Activated T-helper 2 cell treated with anti-CD3 and anti-CD28 coated beads, Interferon-gamma antibody, Interleukin-2, Interleukin-4, amounts not matched to agents 10 μg/mL and 5 μg/mL and 100 μg/mL, durations not matched to agents 14 hours and 24 hours and 36 hours (primary cell): ENCODE measurements around the gene HYDIN. TPM values are rescaled to one million over a fixed set of nuclear protein-coding genes. Genes with fewer than 3 reads are reported as not detected.

Source experiments
- DNase-seq: peaks from one replicate; pipeline ENCODE4 v3.0.0; 2021; ENCODE audit warnings: low spot score
- H3K27ac Mint-ChIP-seq: one replicate; pipeline ENCODE4 v1.8.0; 2021; ENCODE audit warnings: mixed read lengths
- H3K27me3 Mint-ChIP-seq: one replicate; pipeline ENCODE4 v1.8.0; 2021; ENCODE audit warnings: low read depth, mixed read lengths
- H3K36me3 Mint-ChIP-seq: one replicate; pipeline ENCODE4 v1.8.0; 2021; ENCODE audit warnings: low read depth, mixed read lengths
- H3K4me1 Mint-ChIP-seq: one replicate; pipeline ENCODE4 v1.8.0; 2021; ENCODE audit warnings: low read depth, mixed read lengths
- H3K4me3 Mint-ChIP-seq: one replicate; pipeline ENCODE4 v1.8.0; 2021; ENCODE audit warnings: low read depth, mild to moderate bottlenecking, moderate library complexity, mixed read lengths
- H3K9me3 Mint-ChIP-seq: one replicate; pipeline ENCODE4 v1.8.0; 2021; ENCODE audit warnings: mixed read lengths
- intact Hi-C: fragments of 100-400 bp; cut with micrococcal nuclease; formaldehyde crosslinking; loops from one replicate; pipeline ENCODE4 v1.15.1; 2023
- total RNA-seq: library from RNA; stranded (reverse); gene quantifications from 2 replicates; pipeline ENCODE4 v1.2.3, GENCODE V29; 2022

HYDIN gene
- total RNA-seq, 1 donor from 2014 or later = not detected

GRCh38 chr16:70809392-70810060 lies 421.0 kb downstream of the HYDIN start:
- intact Hi-C loops = no loop called here
- no peaks in the 10 kb centered on the region for H3K9me3 Mint-ChIP-seq
- peaks cover 7% of the 10 kb centered on the region for H3K4me1 Mint-ChIP-seq
- H3K36me3 Mint-ChIP-seq = no peaks in the 10 kb centered on the region
- H3K4me3 Mint-ChIP-seq = no peak overlapping the region
- DNase-seq = no peak
- H3K27me3 Mint-ChIP-seq = peaks cover 3% of the 10 kb centered on the region
- H3K27ac Mint-ChIP-seq = no peak overlapping the region

GRCh38 chr16:70808371-70808770 lies 422.2 kb downstream of the HYDIN start:
- peaks cover 6% of the 10 kb centered on the region for H3K9me3 Mint-ChIP-seq
- H3K4me3 Mint-ChIP-seq = no peak overlapping the region
- peaks cover 7% of the 10 kb centered on the region for H3K4me1 Mint-ChIP-seq
- no peak overlapping the region for H3K27ac Mint-ChIP-seq
- intact Hi-C loops = no loop called here
- DNase-seq = no peak
- no peaks in the 10 kb centered on the region for H3K36me3 Mint-ChIP-seq
- H3K27me3 Mint-ChIP-seq = peaks cover 3% of the 10 kb centered on the region

- H3K9me3 Mint-ChIP-seq = peaks cover 6% of the 10 kb centered on the region
- no peak overlapping the region for H3K27ac Mint-ChIP-seq
- H3K36me3 Mint-ChIP-seq = no peaks in the 10 kb centered on the region
- no peak for DNase-seq
- intact Hi-C loops = no loop called here
- H3K4me3 Mint-ChIP-seq = no peak overlapping the region
- H3K4me1 Mint-ChIP-seq = peaks cover 10% of the 10 kb centered on the region
- H3K27me3 Mint-ChIP-seq = peaks cover 3% of the 10 kb centered on the region
Observed at GRCh38 chr16:70805787-70806186, 424.7 kb downstream of the HYDIN start.

GRCh38 chr16:70805380-70805779 lies 425.1 kb downstream of the HYDIN start:
- no peaks in the 10 kb centered on the region for H3K36me3 Mint-ChIP-seq
- no peak for DNase-seq
- no peak overlapping the region for H3K27ac Mint-ChIP-seq
- peaks cover 3% of the 10 kb centered on the region for H3K27me3 Mint-ChIP-seq
- peaks cover 11% of the 10 kb centered on the region for H3K4me1 Mint-ChIP-seq
- intact Hi-C loops = no loop called here
- peaks cover 6% of the 10 kb centered on the region for H3K9me3 Mint-ChIP-seq
- no peak overlapping the region for H3K4me3 Mint-ChIP-seq

DNA sequence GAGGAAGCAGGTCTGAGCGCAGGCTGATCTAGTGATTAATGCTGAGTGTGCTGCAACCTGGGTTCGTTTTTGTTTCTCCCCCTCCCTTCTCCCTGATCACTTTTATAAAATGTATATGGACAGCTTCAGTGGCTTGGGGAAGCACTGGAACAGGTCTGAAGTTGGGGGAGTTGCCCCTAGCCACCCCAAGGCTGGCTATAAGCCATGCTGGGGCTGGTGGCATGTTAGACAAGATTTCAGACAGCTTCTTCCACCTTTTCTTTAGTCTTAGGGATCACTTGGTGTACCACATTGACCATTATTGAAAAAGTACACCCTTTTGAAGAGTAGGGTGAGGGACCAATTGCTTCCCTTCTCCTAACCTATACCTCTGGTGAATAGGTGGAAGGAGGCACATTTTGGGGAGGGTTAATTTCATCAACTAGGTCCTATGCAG lies 425.8 kb downstream of the HYDIN start:
- Mint-ChIP-seq H3K27me3 (peaks cover 3% of the 10 kb centered on the region), H3K27ac (no peak overlapping the region), H3K4me1 (peaks cover 16% of the 10 kb centered on the region), H3K9me3 (peaks cover 6% of the 10 kb centered on the region), H3K4me3 (no peak overlapping the region), H3K36me3 (no peaks in the 10 kb centered on the region)
- DNase-seq = no peak
- intact Hi-C loops = no loop called here

GRCh38 chr16:70804153-70804733 lies 426.3 kb downstream of the HYDIN start:
- peaks cover 3% of the 10 kb centered on the region for H3K27me3 Mint-ChIP-seq
- intact Hi-C loops = no loop called here
- H3K36me3 Mint-ChIP-seq = no peaks in the 10 kb centered on the region
- H3K9me3 Mint-ChIP-seq = peaks cover 6% of the 10 kb centered on the region
- H3K4me1 Mint-ChIP-seq = peaks cover 20% of the 10 kb centered on the region
- no peak overlapping the region for H3K27ac Mint-ChIP-seq
- DNase-seq = no peak
- no peak overlapping the region for H3K4me3 Mint-ChIP-seq

DNA sequence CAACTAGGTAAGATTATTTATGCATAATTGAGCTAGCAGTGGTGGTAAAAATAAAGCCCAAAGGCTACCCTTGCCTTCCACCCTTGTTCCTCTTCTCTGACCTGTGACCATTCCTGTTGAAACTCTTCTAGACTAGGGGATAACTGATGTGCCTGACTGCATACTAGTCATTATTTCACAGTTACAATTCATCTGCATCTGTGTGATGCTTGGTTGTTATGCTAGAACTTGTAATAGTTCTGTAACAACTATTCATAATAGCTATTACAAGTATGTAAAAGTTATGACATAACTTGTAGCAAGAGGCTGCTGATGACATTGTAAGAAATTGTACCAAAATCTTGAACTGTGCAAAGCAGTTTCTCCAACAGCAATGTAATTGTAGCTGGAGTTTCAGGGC lies 427.2 kb downstream of the HYDIN start:
- H3K4me3 Mint-ChIP-seq = no peak overlapping the region
- no peaks in the 10 kb centered on the region for H3K36me3 Mint-ChIP-seq
- no peak overlapping the region for H3K27ac Mint-ChIP-seq
- no peaks in the 10 kb centered on the region for H3K27me3 Mint-ChIP-seq
- peaks cover 6% of the 10 kb centered on the region for H3K9me3 Mint-ChIP-seq
- H3K4me1 Mint-ChIP-seq = peaks cover 23% of the 10 kb centered on the region
- intact Hi-C loops = no loop called here
- DNase-seq = no peak

- intact Hi-C loops = no loop called here
- peaks cover 6% of the 10 kb centered on the region for H3K9me3 Mint-ChIP-seq
Observed at GRCh38 chr16:70801611-70802010, 428.9 kb downstream of the HYDIN start.

DNA sequence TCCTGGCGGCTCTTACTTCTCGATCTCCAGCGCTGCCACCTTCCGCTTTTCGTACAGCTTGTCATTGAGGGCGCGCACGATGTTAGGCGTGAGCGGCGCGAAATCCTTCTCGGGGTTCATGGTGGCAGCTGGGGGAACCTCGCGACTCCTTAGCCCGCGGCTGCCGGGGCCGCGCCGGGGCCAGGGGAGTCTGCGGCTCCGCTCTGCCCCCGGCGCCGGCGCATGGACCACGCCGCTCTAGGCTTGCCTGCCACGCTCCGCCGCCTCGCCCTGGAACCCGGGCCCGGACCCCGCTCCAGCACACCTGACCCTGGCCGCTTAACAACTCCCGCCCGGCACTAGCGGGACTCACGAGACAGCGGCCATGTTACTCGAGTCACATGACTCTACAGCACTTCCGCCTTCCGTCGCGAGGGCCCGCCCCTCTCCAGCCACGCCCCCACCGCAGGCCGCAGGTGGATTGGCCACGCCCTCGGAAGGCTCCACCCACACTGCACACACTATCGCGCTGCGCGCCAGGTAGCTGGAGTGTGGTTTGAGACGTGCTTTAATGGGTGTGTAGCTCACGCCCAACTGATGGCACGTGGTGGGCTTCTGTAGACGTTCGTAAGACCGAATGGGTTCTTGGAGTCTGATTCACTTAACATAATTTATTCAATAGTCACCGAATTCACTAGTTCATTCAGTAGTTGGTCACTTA lies 429.6 kb downstream of the HYDIN start, which contains the start of gene VAC14:
Gene VAC14, minus strand, starts transcription at position 378 of the 700 bp plus-strand sequence. Its CDS starts 258 bp downstream, at position 120.
- intact Hi-C loops = no loop called here
- Mint-ChIP-seq H3K9me3 (peaks cover 6% of the 10 kb centered on the region), H3K4me3 (peak within 1 kb of the TSS; percentile 93), H3K4me1 (peaks cover 23% of the 10 kb centered on the region), H3K27me3 (no peaks in the 10 kb centered on the region), H3K27ac (peak within 1 kb of the TSS; percentile 92), H3K36me3 (no peaks in the 10 kb centered on the region)
- DNase-seq = peak; percentile 94

More at GRCh38 chr16:70801611-70802010, 428.9 kb downstream of the HYDIN start:
- no peaks in the 10 kb centered on the region for H3K27me3 Mint-ChIP-seq
- DNase-seq = no peak
- H3K4me3 Mint-ChIP-seq = peak overlapping the region; percentile 93
- H3K27ac Mint-ChIP-seq = no peak overlapping the region
- peaks cover 23% of the 10 kb centered on the region for H3K4me1 Mint-ChIP-seq
- no peaks in the 10 kb centered on the region for H3K36me3 Mint-ChIP-seq

DNA sequence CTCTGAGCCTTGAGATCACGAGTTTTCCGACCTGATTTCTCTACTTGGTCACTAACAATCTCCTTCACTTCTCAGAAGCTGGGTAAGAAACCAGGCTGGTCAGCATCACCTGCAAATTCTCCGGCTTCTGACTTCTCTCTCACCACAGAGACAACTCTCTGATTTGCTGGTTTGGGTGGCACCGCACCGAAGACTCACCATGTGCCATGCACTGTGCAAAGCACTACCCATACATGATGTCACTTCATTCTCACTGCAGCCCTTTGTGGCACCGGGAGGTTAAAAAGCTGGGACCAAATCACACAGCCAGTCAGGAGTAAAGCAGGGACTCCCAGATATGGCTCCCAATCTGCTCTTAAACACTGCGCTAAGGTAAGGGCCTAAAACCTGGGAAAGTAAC lies 430.2 kb downstream of the HYDIN start:
- intact Hi-C loops = no loop called here
- Mint-ChIP-seq H3K9me3 (peaks cover 6% of the 10 kb centered on the region), H3K4me3 (peak overlapping the region; percentile 93), H3K4me1 (peaks cover 18% of the 10 kb centered on the region), H3K36me3 (no peaks in the 10 kb centered on the region), H3K27ac (peak overlapping the region; percentile 86), H3K27me3 (no peaks in the 10 kb centered on the region)
- no peak for DNase-seq

DNA sequence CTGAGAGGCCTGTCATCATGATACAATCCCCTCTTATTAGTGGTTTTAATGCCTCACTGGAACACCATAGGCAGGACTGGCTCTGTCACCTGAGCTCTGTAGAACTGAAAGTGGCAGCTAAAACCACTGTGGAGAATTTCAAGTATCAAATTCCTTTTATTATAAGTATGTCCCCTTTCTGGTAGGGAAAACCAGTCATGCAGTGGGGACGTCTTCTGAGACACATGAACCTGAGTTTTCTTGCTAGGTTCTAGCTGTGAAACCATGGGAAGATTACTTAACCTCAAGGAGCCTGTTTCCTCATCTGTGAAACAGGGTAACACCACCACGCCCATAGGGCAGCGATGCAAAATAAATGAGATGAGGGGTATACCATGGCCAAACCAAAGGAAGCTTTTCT lies 434.2 kb downstream of the HYDIN start:
- no peaks in the 10 kb centered on the region for H3K27me3 Mint-ChIP-seq
- intact Hi-C loops = no loop called here
- no peaks in the 10 kb centered on the region for H3K9me3 Mint-ChIP-seq
- H3K4me1 Mint-ChIP-seq = peaks cover 15% of the 10 kb centered on the region
- H3K36me3 Mint-ChIP-seq = no peaks in the 10 kb centered on the region
- H3K27ac Mint-ChIP-seq = no peak overlapping the region
- no peak overlapping the region for H3K4me3 Mint-ChIP-seq
- DNase-seq = no peak

- intact Hi-C loops = no loop called here
- H3K27ac Mint-ChIP-seq = no peak overlapping the region
- DNase-seq = no peak
- peaks cover 12% of the 10 kb centered on the region for H3K4me1 Mint-ChIP-seq
- no peaks in the 10 kb centered on the region for H3K36me3 Mint-ChIP-seq
- no peaks in the 10 kb centered on the region for H3K9me3 Mint-ChIP-seq
- H3K27me3 Mint-ChIP-seq = no peaks in the 10 kb centered on the region
- no peak overlapping the region for H3K4me3 Mint-ChIP-seq
Observed at GRCh38 chr16:70795296-70795912, 435.1 kb downstream of the HYDIN start.
